WTC11 (cell line): ENCODE measurements around the gene ICE2.

ENCODE experiments used
- CREB1 ChIP-seq: sonication (generic); formaldehyde crosslinking; IDR thresholded peaks from 2 replicates; pipeline ENCODE4 v1.8.0; 2023; ENCODE audit warnings: mild to moderate bottlenecking, missing genetic modification reagents
- CTCF ChIP-seq: fragments of 200-600 bp; IDR thresholded peaks from 2 replicates; pipeline ENCODE4 v1.8.0; 2022; ENCODE audit warnings: antibody characterized with exemption
- FOXP1 ChIP-seq: sonication (generic); formaldehyde crosslinking; IDR thresholded peaks from 2 replicates; pipeline ENCODE4 v1.8.0; 2022; ENCODE audit warnings: missing genetic modification reagents, mild to moderate bottlenecking, moderate library complexity, borderline replicate concordance
- GABPB1 ChIP-seq: sonication (generic); formaldehyde crosslinking; IDR thresholded peaks from 2 replicates; pipeline ENCODE4 v1.8.1; 2023; ENCODE audit warnings: mild to moderate bottlenecking, missing genetic modification reagents
- PREB ChIP-seq: sonication (generic); formaldehyde crosslinking; IDR thresholded peaks from 2 replicates; pipeline ENCODE4 v1.8.1; 2022; ENCODE audit warnings: mild to moderate bottlenecking, missing genetic modification reagents, moderate library complexity, borderline replicate concordance
- SMAD4 ChIP-seq: sonication (generic); formaldehyde crosslinking; IDR thresholded peaks from 2 replicates; pipeline ENCODE4 v1.8.0; 2022; ENCODE audit warnings: mild to moderate bottlenecking, missing genetic modification reagents
- SP1 ChIP-seq: sonication (generic); formaldehyde crosslinking; conservative IDR thresholded peaks from 2 replicates; pipeline ENCODE4 v1.8.1; 2022; ENCODE audit warnings: missing genetic modification reagents
- TCF7 ChIP-seq: sonication (generic); formaldehyde crosslinking; IDR thresholded peaks from 2 replicates; pipeline ENCODE4 v1.8.0; 2022; ENCODE audit warnings: mild to moderate bottlenecking, low read depth, missing genetic modification reagents, moderate library complexity
- TF ChIP-seq, protein P1 (sequence below): sonication (generic); formaldehyde crosslinking; conservative IDR thresholded peaks from 2 replicates; pipeline ENCODE4 v1.8.1; 2023; ENCODE audit warnings: mild to moderate bottlenecking, low read depth, missing genetic modification reagents, moderate library complexity
- TF ChIP-seq, protein P2 (sequence below): sonication (generic); formaldehyde crosslinking; IDR thresholded peaks from 2 replicates; pipeline ENCODE4 v1.8.1; 2022; ENCODE audit warnings: mild to moderate bottlenecking, moderate library complexity, missing genetic modification reagents
- TF ChIP-seq, protein P3 (sequence below): fragments of 250-450 bp; sonication (Bioruptor Pico); IDR thresholded peaks from 2 replicates; pipeline ENCODE4 v1.9.0; 2021; ENCODE audit warnings: mild to moderate bottlenecking, borderline replicate concordance

- TF ChIP-seq FOXP1, result no peak
- TF ChIP-seq CTCF, result peak; percentile 77
- TF ChIP-seq, protein P1, sequence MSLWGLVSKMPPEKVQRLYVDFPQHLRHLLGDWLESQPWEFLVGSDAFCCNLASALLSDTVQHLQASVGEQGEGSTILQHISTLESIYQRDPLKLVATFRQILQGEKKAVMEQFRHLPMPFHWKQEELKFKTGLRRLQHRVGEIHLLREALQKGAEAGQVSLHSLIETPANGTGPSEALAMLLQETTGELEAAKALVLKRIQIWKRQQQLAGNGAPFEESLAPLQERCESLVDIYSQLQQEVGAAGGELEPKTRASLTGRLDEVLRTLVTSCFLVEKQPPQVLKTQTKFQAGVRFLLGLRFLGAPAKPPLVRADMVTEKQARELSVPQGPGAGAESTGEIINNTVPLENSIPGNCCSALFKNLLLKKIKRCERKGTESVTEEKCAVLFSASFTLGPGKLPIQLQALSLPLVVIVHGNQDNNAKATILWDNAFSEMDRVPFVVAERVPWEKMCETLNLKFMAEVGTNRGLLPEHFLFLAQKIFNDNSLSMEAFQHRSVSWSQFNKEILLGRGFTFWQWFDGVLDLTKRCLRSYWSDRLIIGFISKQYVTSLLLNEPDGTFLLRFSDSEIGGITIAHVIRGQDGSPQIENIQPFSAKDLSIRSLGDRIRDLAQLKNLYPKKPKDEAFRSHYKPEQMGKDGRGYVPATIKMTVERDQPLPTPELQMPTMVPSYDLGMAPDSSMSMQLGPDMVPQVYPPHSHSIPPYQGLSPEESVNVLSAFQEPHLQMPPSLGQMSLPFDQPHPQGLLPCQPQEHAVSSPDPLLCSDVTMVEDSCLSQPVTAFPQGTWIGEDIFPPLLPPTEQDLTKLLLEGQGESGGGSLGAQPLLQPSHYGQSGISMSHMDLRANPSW (CRISPR knock-in tag), result no peak
- no peak for TF ChIP-seq SMAD4
- TF ChIP-seq SP1 (CRISPR knock-in tag), result no peak
- TF ChIP-seq PREB (CRISPR knock-in tag), result no peak
- TF ChIP-seq, protein P2, sequence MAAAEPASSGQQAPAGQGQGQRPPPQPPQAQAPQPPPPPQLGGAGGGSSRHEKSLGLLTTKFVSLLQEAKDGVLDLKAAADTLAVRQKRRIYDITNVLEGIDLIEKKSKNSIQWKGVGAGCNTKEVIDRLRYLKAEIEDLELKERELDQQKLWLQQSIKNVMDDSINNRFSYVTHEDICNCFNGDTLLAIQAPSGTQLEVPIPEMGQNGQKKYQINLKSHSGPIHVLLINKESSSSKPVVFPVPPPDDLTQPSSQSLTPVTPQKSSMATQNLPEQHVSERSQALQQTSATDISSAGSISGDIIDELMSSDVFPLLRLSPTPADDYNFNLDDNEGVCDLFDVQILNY (CRISPR knock-in tag), result no peak
- TF ChIP-seq, protein P3, sequence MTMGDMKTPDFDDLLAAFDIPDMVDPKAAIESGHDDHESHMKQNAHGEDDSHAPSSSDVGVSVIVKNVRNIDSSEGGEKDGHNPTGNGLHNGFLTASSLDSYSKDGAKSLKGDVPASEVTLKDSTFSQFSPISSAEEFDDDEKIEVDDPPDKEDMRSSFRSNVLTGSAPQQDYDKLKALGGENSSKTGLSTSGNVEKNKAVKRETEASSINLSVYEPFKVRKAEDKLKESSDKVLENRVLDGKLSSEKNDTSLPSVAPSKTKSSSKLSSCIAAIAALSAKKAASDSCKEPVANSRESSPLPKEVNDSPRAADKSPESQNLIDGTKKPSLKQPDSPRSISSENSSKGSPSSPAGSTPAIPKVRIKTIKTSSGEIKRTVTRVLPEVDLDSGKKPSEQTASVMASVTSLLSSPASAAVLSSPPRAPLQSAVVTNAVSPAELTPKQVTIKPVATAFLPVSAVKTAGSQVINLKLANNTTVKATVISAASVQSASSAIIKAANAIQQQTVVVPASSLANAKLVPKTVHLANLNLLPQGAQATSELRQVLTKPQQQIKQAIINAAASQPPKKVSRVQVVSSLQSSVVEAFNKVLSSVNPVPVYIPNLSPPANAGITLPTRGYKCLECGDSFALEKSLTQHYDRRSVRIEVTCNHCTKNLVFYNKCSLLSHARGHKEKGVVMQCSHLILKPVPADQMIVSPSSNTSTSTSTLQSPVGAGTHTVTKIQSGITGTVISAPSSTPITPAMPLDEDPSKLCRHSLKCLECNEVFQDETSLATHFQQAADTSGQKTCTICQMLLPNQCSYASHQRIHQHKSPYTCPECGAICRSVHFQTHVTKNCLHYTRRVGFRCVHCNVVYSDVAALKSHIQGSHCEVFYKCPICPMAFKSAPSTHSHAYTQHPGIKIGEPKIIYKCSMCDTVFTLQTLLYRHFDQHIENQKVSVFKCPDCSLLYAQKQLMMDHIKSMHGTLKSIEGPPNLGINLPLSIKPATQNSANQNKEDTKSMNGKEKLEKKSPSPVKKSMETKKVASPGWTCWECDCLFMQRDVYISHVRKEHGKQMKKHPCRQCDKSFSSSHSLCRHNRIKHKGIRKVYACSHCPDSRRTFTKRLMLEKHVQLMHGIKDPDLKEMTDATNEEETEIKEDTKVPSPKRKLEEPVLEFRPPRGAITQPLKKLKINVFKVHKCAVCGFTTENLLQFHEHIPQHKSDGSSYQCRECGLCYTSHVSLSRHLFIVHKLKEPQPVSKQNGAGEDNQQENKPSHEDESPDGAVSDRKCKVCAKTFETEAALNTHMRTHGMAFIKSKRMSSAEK (CRISPR knock-in tag), result no peak
- TF ChIP-seq GABPB1, result no peak
- TF ChIP-seq CREB1 (CRISPR knock-in tag), result no peak
- no peak for TF ChIP-seq TCF7
These were observed 28.9 kb upstream of the ICE2 start for GRCh38 chr15:60507596-60508424.
